ENCODE results near the gene GLRB. TPM values are rescaled to one million over a fixed set of nuclear protein-coding genes. Genes with fewer than 3 reads are reported as not detected.

GLRB gene
- total RNA-seq, 4 donors from 2014 or later: 2.3 to 7.7 (median 5.9) TPM

DNA sequence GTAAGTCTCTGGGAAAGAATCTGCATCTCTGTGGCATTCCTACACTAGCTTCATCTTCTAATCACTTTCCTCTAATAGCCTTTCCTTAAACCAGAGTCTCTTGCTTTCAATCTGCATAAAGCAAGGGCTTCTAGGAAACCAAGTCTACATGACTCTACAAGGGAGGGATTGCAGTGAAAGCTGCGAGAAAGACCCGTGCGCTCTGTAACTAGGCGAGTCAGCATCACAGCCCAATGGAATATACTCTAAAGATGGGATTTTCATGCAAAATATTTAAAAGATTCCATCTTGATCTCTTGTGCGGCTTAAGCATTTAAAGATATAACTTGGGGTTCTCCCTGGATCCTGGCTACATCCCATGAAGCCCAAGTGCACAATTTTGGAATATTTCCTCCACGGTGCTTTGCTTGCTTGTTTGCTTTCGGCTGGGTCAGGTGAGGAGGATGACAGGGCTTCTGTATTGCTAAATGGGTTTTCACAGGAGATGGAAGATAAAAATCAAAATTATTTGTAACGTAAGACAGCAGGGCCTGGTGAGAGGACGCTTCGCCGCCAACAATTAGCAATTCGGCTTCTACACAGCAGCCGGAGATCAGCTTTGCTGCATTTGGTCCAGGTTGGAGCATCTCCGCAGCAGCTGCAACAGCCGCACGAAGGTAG, 143.9 kb downstream of the GLRB start:
- TF ChIP-seq CTCF (IDR thresholded peaks at IDR 0.05; ENCODE audit: low read depth): no peak

GRCh38 chr4:157220371-157220881, 144.5 kb downstream of the GLRB start, which contains the start of gene GRIA2:
Gene GRIA2 (plus strand): TSS chr4:157220728. CDS start chr4:157221043, 315 bp downstream.
- no peak for TF ChIP-seq CTCF (IDR thresholded peaks at IDR 0.05; ENCODE audit: low read depth)

DNA sequence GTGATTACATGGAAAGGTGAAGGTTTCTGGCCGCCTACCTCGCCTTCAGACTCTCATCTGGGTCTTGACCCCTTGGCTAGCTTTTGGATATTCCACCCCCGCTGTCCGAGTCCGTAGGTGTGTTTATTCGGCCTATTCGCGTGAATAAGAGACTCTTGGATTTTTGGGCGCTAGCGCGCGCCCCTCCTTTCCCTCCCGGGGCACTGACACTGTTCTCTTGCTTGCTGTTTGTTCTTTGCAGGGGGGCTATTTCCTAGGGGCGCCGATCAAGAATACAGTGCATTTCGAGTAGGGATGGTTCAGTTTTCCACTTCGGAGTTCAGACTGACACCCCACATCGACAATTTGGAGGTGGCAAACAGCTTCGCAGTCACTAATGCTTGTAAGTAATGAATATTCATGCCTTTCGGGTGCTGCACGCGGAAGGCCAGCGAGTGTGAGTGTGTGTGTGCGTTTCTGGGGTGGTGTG, 145.5 kb downstream of the GLRB start:
- no peak for TF ChIP-seq CTCF (IDR thresholded peaks at IDR 0.05; ENCODE audit: low read depth)

Small RNA genes lying within 50 kb of the gene (small RNA-seq; reads per million reads assigned to genes)
- 0.49 reads per million for gene RF00019
- gene RNU6-582P: not detected

Other genes starting within 250 kb of the GLRB start
- gene PDGFC, start 104.4 kb upstream of the GLRB start, total RNA-seq: 10 to 100 TPM; 29.0 to 47.8 (median 38.1) TPM
- gene GRIA2, start 144.6 kb downstream of the GLRB start, total RNA-seq: not detected